H9 (cell line): ENCODE measurements around the gene IGFALS. TPM values are rescaled to one million over a fixed set of nuclear protein-coding genes. Genes with fewer than 3 reads are reported as not detected.

ENCODE experiments used
- DNase-seq: peaks from one replicate; pipeline ENCODE4 v3.0.0-alpha.2; 2017
- H2AFZ ChIP-seq: one replicate; pipeline ENCODE4 v1.6.1; 2013; ENCODE audit warnings: mild to moderate bottlenecking, low read length, control low read depth, moderate library complexity
- H2AK5ac ChIP-seq: 2 replicates; pipeline ENCODE4 v1.6.1; 2013; ENCODE audit warnings: low read length, control low read depth, mixed read lengths; ENCODE audit not compliant: insufficient read length
- H2BK120ac ChIP-seq: one replicate; pipeline ENCODE4 v1.6.1; 2013; ENCODE audit warnings: low read depth, mild to moderate bottlenecking, low read length, control low read depth, inconsistent platforms; ENCODE audit not compliant: poor library complexity, severe bottlenecking
- H2BK12ac ChIP-seq: 2 replicates; pipeline ENCODE4 v1.6.1; 2013; ENCODE audit warnings: low read length, control low read depth, mixed read lengths, low read depth; ENCODE audit not compliant: insufficient read length
- H2BK15ac ChIP-seq: 2 replicates; pipeline ENCODE4 v1.6.1; 2013; ENCODE audit warnings: low read depth, low read length, control low read depth
- H2BK20ac ChIP-seq: one replicate; pipeline ENCODE4 v1.6.1; 2013; ENCODE audit warnings: low read depth, mild to moderate bottlenecking, low read length, control low read depth, inconsistent platforms; ENCODE audit not compliant: poor library complexity, severe bottlenecking
- H2BK5ac ChIP-seq: 2 replicates; pipeline ENCODE4 v1.6.1; 2013; ENCODE audit warnings: low read length, control low read depth, mixed read lengths; ENCODE audit not compliant: insufficient read length
- H3K14ac ChIP-seq: 2 replicates; pipeline ENCODE4 v1.6.1; 2013; ENCODE audit warnings: low read length, control low read depth; ENCODE audit not compliant: insufficient read depth
- H3K18ac ChIP-seq: 2 replicates; pipeline ENCODE4 v1.6.1; 2013; ENCODE audit warnings: low read depth, mild to moderate bottlenecking, mixed read lengths, low read length, control low read depth; ENCODE audit not compliant: insufficient read length
- H3K23ac ChIP-seq: 2 replicates; pipeline ENCODE4 v1.6.1; 2013; ENCODE audit warnings: low read length, control low read depth, mixed read lengths, low read depth; ENCODE audit not compliant: insufficient read length
- H3K23me2 ChIP-seq: 2 replicates; pipeline ENCODE4 v1.6.1; 2013; ENCODE audit warnings: low read depth, mild to moderate bottlenecking, mixed read lengths, low read length, control low read depth; ENCODE audit not compliant: insufficient read length, poor library complexity, severe bottlenecking
- H3K27ac ChIP-seq: 2 replicates; pipeline ENCODE4 v1.5.1; 2013; ENCODE audit warnings: low read length, control low read depth, mixed read lengths, low read depth; ENCODE audit not compliant: insufficient read length
- H3K27me3 ChIP-seq: 2 replicates; pipeline ENCODE4 v1.6.1; 2013; ENCODE audit warnings: low read length, control low read depth, inconsistent platforms; ENCODE audit not compliant: insufficient read depth
- H3K4ac ChIP-seq: 2 replicates; pipeline ENCODE4 v1.6.1; 2013; ENCODE audit warnings: low read depth, mild to moderate bottlenecking, control low read depth, inconsistent platforms, low read length, moderate library complexity
- H3K4me1 ChIP-seq: 2 replicates; pipeline ENCODE4 v1.6.1; 2013; ENCODE audit warnings: low read length, control low read depth, inconsistent platforms; ENCODE audit not compliant: insufficient read depth
- H3K4me2 ChIP-seq: 2 replicates; pipeline ENCODE4 v1.6.1; 2013; ENCODE audit warnings: low read length, control low read depth, mixed read lengths; ENCODE audit not compliant: insufficient read length, insufficient read depth
- H3K56ac ChIP-seq: 2 replicates; pipeline ENCODE4 v1.6.1; 2013; ENCODE audit warnings: low read depth, mild to moderate bottlenecking, mixed read lengths, low read length, control low read depth; ENCODE audit not compliant: insufficient read length
- H3K79me1 ChIP-seq: 2 replicates; pipeline ENCODE4 v1.6.1; 2013; ENCODE audit warnings: low read depth, mild to moderate bottlenecking, moderate library complexity, low read length, control low read depth, inconsistent platforms; ENCODE audit not compliant: insufficient read depth, poor library complexity, severe bottlenecking
- H3K79me2 ChIP-seq: 2 replicates; pipeline ENCODE4 v1.6.1; 2013; ENCODE audit warnings: low read length, control low read depth, inconsistent platforms; ENCODE audit not compliant: insufficient read depth
- H3K9ac ChIP-seq: 2 replicates; pipeline ENCODE4 v1.6.1; 2013; ENCODE audit warnings: low read length, control low read depth, mixed read lengths; ENCODE audit not compliant: insufficient read length; ENCODE audit errors: extremely low read depth
- H3K9me3 ChIP-seq: one replicate; pipeline ENCODE4 v1.6.1; 2013; ENCODE audit warnings: low read depth, low read length, inconsistent platforms; ENCODE audit not compliant: control insufficient read depth
- H3T11ph ChIP-seq: one replicate; pipeline ENCODE4 v1.6.1; 2013; ENCODE audit warnings: mild to moderate bottlenecking, low read length, control low read depth, inconsistent platforms
- H4K20me1 ChIP-seq: one replicate; pipeline ENCODE4 v1.6.1; 2013; ENCODE audit not compliant: control insufficient read depth, insufficient read length, insufficient read depth
- H4K5ac ChIP-seq: 2 replicates; pipeline ENCODE4 v1.6.1; 2013; ENCODE audit warnings: low read depth, mild to moderate bottlenecking, mixed read lengths, low read length, control low read depth; ENCODE audit not compliant: insufficient read length
- H4K8ac ChIP-seq: replicated peaks from 2 replicates; pipeline ENCODE4 v1.6.1; 2013; ENCODE audit warnings: low read length, control low read depth, mixed read lengths, low read depth; ENCODE audit not compliant: insufficient read length
- H4K91ac ChIP-seq: 2 replicates; pipeline ENCODE4 v1.6.1; 2013; ENCODE audit warnings: low read depth, mild to moderate bottlenecking, moderate library complexity, mixed read lengths, low read length, control low read depth; ENCODE audit not compliant: insufficient read length
- H3K27ac Mint-ChIP-seq, 3 experiments: 2 replicates in 2 of 3; 3 replicates in 1 of 3; pipeline ENCODE4 v1.8.0; 2020 to 2021; ENCODE audit warnings: mixed read lengths in 3 of 3, mild to moderate bottlenecking in 1 of 3, moderate library complexity in 1 of 3
- H3K27me3 Mint-ChIP-seq: 2 replicates; pipeline ENCODE4 v1.8.0; 2021; ENCODE audit warnings: low read depth, mild to moderate bottlenecking, moderate library complexity, mixed read lengths
- H3K36me3 Mint-ChIP-seq, 3 experiments: 2 replicates in 2 of 3; 3 replicates in 1 of 3; pipeline ENCODE4 v1.8.0; 2020 to 2021; ENCODE audit warnings: low read depth in 3 of 3, mixed read lengths in 3 of 3; ENCODE audit not compliant: insufficient read depth in 1 of 3
- H3K4me1 Mint-ChIP-seq, 2 experiments: 2 replicates each; pipeline ENCODE4 v1.8.0; 2020; ENCODE audit warnings: mixed read lengths in 2 of 2
- H3K4me3 Mint-ChIP-seq, 2 experiments: 2 replicates in 1 of 2; 3 replicates in 1 of 2; pipeline ENCODE4 v1.8.0; 2020 to 2021; ENCODE audit warnings: mild to moderate bottlenecking in 2 of 2, mixed read lengths in 2 of 2, moderate library complexity in 1 of 2
- H3K9me3 Mint-ChIP-seq, 2 experiments: 2 replicates in 1 of 2; 3 replicates in 1 of 2; pipeline ENCODE4 v1.8.0; 2020; ENCODE audit warnings: mild to moderate bottlenecking in 2 of 2, mixed read lengths in 2 of 2, moderate library complexity in 1 of 2
- WGBS: extraction: QIAGEN DNeasy Blood & Tissue Kit; methylation state at CpG from one replicate; pipeline ENCODE4 v1.1.7; 2013; ENCODE audit warnings: missing lambda C conversion rate, low lambda C conversion rate, mixed read lengths; ENCODE audit not compliant: insufficient read length; ENCODE audit errors: extremely low coverage; 5-methylcytosine and 5-hydroxymethylcytosine counted together
- total RNA-seq: library from RNA; stranded (reverse); gene quantifications from 2 replicates; pipeline ENCODE4 v1.2.1, GENCODE V29; 2021
- TF ChIP-seq, protein P1 (sequence below): fragments of 200-600 bp; sonication (generic); conservative IDR thresholded peaks from 3 replicates; pipeline ENCODE4 v1.8.0; 2021; ENCODE audit warnings: antibody characterized with exemption, mild to moderate bottlenecking

IGFALS gene
- total RNA-seq, 1 experiment from 2014 or later: not detected

DNA sequence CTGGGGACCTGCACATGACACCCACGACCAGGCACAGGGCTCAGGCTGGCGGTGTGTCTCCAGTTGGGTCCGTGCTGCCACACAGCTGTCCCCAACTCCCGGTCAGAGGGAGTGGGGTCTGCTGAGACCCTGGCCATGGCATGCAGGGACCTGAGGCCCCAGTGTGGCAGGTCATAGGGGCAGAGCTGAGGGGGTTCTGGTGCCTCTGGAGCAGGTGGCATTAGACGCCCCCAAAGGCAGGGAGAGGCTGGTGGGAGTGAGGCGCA lies 6.5 kb downstream of the IGFALS start:
- H3K27me3 ChIP-seq: no peaks in the 10 kb centered on the region
- no peak overlapping the region for H3K18ac ChIP-seq
- no peak overlapping the region for H4K91ac ChIP-seq
- no peaks in the 10 kb centered on the region for H3K9me3 Mint-ChIP-seq
- H3K4me2 ChIP-seq: no peak overlapping the region
- H3K4me1 ChIP-seq: no peaks in the 10 kb centered on the region; the same call in 1 of the 2 replicates
- no peaks in the 10 kb centered on the region for H4K20me1 ChIP-seq
- TF ChIP-seq, protein P1, sequence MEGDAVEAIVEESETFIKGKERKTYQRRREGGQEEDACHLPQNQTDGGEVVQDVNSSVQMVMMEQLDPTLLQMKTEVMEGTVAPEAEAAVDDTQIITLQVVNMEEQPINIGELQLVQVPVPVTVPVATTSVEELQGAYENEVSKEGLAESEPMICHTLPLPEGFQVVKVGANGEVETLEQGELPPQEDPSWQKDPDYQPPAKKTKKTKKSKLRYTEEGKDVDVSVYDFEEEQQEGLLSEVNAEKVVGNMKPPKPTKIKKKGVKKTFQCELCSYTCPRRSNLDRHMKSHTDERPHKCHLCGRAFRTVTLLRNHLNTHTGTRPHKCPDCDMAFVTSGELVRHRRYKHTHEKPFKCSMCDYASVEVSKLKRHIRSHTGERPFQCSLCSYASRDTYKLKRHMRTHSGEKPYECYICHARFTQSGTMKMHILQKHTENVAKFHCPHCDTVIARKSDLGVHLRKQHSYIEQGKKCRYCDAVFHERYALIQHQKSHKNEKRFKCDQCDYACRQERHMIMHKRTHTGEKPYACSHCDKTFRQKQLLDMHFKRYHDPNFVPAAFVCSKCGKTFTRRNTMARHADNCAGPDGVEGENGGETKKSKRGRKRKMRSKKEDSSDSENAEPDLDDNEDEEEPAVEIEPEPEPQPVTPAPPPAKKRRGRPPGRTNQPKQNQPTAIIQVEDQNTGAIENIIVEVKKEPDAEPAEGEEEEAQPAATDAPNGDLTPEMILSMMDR: no peak
- no peak overlapping the region for H2BK15ac ChIP-seq
- peaks cover 5 to 17% (median 15%) of the 10 kb centered on the region in 3 experiments; a peak in 6 of 7 replicates for H3K36me3 Mint-ChIP-seq
- no peak overlapping the region for H4K5ac ChIP-seq
- H3K27me3 Mint-ChIP-seq: no peaks in the 10 kb centered on the region
- no peak overlapping the region for H2BK12ac ChIP-seq
- no peak overlapping the region for H2AK5ac ChIP-seq
- H3K4me3 Mint-ChIP-seq: no peak overlapping the region
- H3K79me1 ChIP-seq: peaks cover 5% of the 10 kb centered on the region
- WGBS: no CpG with 5 or more reads among the region's 6 CpGs
- no peak overlapping the region for H2BK120ac ChIP-seq
- H3K27ac Mint-ChIP-seq: no peak overlapping the region
- no peak overlapping the region for H3K4ac ChIP-seq
- no peak overlapping the region for H3K56ac ChIP-seq
- no peak overlapping the region for H3K23ac ChIP-seq
- H2BK20ac ChIP-seq: no peak overlapping the region
- no peak overlapping the region for H3T11ph ChIP-seq
- no peak overlapping the region for H2AFZ ChIP-seq
- peaks cover 0 to 6% of the 10 kb centered on the region in 2 experiments; a peak in 1 of 4 replicates for H3K4me1 Mint-ChIP-seq
- no peak overlapping the region for H2BK5ac ChIP-seq
- no peaks in the 10 kb centered on the region for H3K9me3 ChIP-seq
- H3K14ac ChIP-seq: no peak overlapping the region
- H3K27ac ChIP-seq: no peak overlapping the region
- H3K79me2 ChIP-seq: peaks cover 8% of the 10 kb centered on the region; the same call in 1 of the 2 replicates
- no peak overlapping the region for H3K9ac ChIP-seq
- H3K23me2 ChIP-seq: no peaks in the 10 kb centered on the region
- H4K8ac ChIP-seq: no peak overlapping the region
- DNase-seq: no peak
